ENCODE data around the gene CKS1B.

Gene CKS1B

GRCh38 chr1:155003227-155003765, 28.8 kb downstream of the CKS1B start:
- peak; percentile 25 for DNase-seq

DNA sequence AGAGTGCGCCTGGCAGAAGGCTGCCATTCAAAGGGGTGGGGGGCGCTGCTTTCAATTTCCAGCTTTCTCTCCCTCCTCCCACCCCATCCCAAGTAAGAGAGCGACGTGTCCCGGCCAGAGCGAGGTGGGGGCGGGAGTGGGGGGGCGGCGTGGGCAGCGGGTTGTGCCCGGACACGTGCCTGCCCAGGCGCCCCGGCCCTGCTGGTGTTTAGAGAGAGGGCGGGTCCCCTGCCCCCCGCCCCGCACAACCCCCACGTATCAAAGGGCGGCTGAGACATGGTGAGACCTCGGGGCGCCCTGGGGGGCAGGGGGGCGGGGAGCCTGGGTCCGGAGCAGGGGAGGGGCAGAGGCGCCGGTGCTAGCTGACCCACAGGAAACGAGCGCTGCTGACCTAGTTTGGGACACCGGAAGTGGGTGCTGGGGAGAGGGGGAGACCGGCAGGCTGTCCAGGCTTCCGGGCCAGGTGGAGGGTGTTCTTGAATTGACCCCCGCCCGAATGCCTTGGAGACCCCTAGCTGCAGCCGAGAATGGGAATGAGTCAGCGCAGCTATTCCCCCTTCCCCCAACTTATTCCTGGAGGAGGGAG, 29.4 kb downstream of the CKS1B start:
- DNase-seq: peak; percentile 45

- DNase-seq: no peak
Measured at GRCh38 chr1:155004352-155005075, 30.0 kb downstream of the CKS1B start.

DNA sequence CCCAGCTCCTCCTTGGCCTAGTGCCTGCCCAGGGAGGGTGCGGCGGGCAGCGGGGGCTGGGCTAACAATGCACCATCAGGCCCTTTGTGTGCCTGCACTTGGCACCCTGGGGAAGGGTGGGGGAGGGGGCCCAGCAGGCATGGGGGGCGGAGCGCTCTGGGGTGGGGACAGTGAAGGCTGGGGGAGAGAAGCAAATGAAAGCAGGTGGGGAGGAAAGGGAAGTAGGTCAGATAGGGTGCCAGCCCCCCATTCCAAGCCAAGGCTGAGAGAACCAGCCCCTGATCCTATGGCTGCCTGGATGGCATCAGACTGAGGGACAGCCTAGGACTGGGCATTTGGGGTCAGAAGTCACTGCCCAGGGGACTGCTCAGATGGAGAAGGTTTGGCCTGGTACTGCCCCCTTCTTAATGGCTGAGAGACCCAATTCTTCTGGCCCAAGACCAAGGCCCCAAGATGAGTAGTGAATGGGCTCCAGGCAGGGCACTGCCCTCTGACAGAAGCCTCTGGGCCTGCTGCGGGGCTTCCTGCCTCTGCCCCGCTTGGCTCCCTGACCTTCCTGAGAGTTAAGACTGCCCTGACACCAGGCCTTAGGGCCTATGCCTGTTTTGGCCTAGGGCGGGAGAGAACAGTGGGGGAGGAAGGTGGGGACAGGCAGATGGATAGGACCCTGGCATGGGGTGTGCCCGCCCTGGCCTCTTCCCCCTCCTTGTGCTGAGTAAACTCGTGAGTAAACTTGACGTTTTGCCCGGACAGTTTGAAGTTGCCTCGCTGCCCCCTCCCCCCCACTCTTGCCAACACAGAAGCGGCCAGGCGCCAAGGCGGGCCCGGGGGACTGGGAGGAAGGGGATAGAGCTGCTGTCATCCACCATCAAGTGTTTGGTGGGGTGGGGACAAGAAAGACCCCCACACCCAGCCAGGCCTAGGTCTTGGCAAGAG, 30.9 kb downstream of the CKS1B start:
- DNase-seq: peak; percentile 58

- peak; percentile 77 for DNase-seq
Measured at GRCh38 chr1:155006601-155007101, 32.2 kb downstream of the CKS1B start.

DNA sequence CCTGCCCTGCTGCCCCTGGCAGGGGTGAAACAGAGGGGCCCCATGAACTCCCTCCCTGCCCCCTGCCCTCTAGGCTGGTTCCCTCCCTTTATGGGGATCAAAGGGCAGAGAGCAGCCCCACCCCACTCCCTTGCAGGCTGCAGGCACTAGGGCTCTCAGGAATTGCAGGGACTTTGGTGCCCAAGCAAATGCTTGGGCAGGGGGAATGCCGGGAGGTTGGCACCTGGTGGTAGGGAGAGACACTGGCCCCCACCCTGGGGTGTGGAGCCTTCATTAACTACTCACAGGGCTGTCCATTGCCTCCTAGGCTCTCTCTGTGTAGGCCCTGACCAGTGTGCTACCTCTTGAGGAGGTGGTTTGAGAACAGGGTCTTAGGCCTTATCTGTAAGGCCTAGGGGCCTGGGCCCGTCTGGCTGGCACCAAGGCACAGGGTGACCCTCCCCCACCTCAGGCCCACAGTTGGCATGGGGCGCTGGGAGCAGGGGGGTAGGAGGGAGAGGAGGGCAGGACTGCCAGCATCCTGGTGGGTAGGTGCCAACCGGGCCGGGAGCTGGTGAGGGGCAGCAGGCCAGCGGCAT, 32.9 kb downstream of the CKS1B start:
- DNase-seq: no peak

DNA sequence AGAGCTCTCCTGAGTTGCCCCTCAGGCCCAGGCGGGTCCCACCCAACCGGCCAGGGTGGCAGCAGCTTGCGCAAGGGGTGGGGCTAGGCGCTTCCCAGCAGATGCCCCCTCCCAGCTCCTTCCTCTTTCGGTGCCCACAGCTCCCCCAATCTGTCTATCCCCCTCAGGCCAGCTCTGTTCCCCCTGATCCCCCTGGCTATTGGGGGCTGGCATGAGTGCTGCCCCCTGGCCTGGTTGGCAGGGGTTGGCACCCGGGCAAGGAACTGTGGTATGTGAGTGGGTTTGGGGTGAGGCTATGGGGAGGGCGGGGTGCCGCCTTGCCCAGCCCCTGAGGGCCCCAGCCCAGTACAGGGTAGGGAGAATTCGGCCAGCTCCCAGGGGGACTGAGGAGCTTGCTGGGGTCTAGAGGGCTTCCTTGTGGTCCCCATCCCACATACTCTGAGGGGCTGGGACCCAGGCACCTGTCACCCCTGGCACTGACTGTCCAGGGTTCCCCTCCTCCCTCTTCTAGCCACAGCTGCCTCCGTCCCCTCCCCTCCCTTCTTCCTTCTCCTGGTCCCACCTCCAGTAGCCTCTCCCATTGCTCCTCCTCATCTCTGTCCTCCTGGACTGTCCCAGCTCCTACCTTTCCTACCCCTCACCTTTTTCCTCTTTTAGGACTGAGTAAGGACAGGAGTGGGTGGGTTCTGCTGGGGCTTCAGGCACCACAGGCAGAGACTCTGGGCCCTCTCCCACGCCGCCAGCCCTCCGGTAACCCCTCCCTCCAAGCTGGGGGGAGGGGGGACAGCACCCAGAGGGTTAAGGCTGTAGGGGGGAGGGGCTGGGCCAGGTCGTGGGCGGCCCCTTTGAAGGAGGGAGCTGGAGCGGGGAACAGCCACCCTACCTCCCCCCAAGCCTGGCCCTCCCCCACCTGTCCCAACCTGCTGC, 33.8 kb downstream of the CKS1B start:
- peak; percentile 88 for DNase-seq

DNA sequence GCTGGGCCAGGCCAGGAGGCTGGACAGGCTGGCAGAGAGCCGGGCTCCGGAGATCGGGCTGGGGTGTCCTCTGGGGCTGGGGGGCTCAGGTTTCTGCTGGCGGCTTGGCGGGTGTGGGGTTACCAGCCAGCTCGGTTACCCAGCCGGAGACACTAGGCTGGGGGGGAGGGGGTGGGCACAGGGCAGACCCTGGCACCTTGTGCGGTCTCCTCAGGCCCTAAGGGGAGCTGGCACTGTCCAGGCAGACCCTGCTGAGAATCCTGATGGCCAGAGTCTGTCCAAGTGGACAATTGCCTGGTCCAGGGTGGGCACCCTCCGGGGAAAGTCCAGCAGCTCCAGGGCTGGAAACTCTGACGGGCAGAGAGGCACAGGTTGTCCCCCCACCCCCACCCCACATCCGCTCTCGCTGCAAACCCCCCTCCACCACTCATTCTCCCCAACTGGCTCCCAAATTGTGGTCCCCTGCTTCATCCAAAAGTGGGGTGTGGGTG, 34.8 kb downstream of the CKS1B start:
- DNase-seq: peak; percentile 54

DNA sequence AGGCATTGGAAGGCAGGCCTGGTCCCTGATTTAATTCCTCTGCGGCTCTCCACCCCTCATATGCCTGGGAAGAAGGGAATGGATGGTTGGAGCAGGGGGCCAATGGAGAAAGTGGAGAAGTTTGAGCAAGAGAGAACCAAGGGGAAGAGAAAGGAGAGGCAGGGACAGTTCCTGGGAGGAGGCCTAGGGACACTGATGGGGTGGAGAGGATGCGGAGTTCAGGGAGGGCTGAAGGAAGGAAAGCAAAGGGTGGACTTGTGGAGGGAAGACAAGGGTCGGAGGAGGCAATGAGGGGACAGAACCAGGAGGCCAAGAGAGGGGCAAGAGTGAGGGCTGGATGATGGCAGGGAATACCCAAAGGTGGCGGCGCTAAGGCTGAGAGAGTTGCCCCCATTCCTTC, 35.3 kb downstream of the CKS1B start:
- no peak for DNase-seq

DNA sequence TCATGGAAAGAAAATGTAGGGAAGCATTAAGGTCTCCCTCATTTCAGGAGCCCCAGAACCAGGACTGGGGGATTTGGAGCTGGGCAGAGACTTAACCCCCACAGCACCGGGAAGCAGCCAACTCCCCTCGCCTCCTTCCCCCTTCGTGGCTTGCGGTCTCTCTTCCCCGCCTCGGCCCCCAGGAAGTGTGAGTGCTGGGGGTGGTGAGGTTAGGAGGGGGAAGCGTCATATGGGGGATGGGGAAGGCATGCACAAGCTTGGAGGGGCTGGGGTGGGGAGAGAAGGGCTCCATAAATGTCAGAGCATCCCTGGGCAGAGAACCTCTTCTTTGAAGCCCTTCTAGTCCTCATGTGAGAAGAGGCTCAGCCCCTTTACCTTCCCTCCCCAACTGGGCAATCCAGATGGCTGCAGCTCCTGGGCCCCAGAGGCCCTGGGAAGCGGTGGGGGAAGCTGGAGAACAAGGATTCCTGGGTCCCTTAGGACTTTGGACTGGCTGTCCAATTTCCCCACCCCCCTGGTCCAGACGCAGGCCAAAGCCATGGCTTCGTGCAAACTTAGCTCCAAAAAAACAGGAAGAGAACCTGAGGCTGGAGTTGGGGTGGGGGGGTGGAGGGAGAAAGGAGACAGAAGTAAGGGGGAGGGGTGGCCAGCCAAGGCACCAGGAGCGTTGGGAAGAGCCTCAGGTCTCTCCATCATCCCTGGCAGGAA, 35.9 kb downstream of the CKS1B start:
- peak; percentile 74 for DNase-seq

DNA sequence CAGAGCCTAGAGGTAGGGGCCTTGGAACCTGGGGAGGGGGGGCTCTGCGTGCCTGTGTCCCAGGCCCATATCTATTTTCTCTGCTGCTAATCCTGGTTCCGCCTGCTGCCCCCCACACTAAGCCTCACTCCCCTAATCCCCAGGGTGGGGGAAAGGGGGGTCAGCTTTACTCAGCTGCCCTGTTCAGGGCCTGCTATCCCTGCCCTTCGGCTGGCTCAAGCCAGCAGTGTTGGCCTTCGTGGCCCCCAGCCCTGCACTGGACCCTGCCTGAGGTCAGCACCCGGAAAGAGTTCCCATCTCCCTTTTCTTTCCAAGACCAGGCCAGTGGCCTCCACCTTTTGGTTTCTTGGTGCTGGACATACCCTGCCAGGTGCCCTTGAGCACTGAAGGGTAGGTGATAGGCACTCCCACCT, 36.5 kb downstream of the CKS1B start:
- no peak for DNase-seq

DNA sequence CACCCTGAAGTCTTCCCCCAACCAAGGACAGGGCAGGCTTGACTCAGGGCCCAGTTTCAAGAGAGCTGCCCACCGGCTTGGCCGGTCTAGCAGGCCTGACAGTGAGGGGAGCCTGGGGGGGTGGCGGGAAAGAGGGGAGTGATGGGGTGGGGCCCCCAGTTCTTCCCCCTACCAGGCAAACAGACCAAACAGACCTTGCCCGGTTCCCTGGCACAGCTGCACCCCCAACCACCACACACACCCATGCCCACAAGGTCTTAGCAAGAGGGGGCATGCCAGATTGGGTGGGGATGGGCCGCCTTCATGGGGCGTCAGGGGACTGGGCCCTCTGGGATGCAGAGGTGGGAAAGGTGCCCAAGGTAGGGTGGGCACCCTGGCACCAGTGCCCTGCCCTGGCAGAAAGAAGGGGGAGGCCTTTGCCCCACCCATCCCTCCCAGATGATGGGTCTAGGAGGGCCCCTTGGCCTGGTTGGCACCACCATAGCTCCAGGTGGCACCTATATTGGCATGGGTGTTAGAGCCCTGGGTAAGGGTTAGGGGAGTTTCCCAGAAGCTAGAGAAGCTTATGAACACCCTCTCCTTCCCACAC, 37.0 kb downstream of the CKS1B start:
- no peak for DNase-seq

GRCh38 chr1:155012026-155012546, 37.6 kb downstream of the CKS1B start:
- peak; percentile 75 for DNase-seq

- no peak for DNase-seq
Measured at GRCh38 chr1:155012776-155013602, 38.5 kb downstream of the CKS1B start.

DNA sequence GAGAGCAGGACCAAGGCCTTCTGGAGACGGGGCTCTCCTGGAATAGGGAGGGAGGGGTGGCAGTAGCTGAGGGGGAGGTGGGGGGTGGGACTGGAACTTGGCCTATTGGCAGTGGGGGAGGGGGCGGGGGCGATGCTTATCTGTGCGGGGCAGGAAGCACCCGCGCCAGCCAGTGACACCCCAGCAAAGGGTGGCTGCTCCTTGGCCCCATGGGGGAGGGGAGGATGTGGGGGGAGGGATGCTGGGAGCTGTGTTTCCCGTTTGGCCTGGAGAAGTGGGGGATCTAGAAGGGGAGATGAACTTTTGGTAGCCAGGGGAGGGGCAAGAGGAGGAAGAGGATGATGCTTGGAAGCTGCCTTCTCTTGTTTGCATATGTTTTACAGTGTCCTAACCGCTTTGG, 39.2 kb downstream of the CKS1B start:
- DNase-seq: peak; percentile 50

DNA sequence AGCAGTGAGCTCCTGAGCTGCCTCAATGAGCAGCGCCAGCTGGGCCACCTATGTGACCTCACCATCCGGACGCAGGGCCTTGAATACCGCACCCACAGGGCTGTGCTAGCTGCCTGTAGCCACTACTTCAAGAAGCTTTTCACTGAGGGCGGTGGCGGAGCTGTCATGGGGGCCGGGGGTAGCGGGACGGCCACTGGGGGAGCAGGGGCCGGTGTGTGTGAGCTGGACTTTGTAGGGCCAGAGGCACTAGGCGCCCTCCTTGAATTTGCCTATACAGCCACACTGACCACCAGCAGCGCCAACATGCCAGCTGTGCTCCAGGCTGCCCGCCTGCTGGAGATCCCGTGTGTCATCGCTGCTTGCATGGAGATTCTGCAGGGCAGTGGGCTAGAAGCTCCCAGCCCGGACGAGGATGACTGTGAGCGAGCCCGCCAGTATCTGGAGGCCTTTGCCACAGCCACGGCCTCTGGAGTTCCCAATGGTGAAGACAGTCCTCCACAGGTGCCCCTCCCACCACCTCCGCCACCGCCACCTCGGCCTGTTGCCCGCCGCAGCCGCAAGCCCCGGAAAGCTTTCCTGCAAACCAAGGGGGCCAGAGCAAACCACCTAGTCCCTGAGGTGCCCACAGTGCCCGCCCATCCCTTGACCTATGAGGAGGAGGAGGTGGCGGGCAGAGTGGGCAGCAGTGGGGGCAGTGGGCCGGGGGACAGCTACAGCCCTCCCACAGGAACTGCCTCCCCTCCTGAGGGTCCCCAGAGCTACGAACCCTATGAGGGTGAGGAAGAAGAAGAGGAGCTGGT, 40.4 kb downstream of the CKS1B start:
- no peak for DNase-seq

DNA sequence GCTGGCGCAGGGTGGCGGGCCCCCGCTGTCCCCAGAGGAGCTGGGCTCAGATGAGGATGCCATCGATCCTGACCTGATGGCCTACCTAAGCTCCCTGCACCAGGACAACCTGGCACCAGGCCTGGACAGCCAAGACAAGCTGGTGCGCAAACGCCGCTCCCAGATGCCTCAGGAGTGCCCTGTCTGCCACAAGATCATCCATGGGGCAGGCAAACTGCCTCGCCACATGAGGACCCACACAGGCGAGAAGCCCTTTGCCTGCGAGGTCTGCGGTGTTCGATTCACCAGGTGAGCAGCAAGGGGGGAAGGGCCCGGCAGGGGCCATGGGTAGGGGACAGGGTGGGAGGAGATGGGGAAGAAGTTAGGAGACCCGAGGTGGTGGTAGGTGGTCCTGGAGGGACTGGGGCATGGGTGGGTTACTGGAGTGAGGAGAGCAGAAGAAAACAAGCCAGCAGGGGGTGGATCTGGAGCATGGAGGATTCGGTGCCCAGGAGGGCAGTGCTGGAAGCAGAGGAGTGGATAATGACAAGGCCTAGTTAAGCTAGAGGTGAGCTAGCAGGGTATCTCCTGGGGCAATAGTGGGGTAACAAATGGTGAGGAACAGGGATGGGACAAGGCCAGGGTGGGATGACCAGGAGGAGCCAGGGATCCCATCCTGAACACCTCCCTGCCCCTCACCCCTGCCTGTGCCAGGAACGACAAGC, 41.2 kb downstream of the CKS1B start:
- DNase-seq: peak; percentile 10
